Measurements from ENCODE around the gene GARIN3. TPM values are rescaled to one million over a fixed set of nuclear protein-coding genes. Genes with fewer than 3 reads are reported as not detected.

The GARIN3 gene
- not detected in 2 replicates for total RNA-seq (2021)
- long read RNA-seq: 0 reads

DNA sequence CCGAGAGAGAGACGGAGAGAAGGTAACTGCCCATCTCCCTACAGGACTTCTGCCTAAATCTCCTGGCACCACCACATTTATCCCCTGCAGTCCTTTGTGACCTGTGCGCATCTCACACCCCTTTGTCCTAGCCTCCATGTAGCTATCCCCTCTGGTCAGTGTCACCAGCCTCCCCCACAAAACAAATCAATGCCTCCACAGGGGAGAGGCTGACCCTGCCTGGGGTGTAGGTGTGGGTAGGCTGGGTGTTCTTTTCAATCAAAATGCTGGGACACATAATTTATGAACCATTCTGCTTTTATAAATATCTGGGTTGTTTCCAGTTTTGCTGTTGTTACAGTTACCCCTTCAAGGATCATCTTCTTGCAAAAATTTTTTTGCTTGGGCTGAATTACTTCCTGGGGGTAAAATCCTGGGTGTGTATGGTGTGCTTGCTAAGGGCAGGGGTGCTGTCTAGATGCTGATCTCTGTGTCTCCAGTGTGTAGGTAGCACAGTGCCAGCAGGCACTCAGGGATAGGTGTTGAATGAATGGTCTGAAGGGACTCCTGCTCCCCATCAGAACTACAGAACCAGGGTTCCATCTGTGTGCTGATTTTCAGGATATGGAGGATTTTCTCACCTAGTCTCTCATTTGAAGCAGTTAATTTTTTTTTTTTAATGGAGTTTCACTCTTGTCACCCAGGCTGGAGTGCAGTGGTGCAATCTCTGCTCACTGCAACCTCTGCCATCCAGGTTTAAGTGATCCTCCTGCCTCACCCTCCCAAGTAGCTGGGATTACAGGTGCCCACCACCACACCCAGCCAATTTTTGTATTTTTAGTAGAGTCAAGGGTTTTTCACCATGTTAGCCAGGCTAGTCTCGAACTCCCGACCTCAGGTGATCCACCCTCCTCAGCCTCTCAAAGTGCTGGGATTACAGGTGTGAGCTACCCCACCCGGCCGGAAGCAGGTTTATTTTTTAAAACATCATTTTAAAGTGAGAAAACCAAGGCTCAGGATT lies at the start of gene GARIN3:
Gene GARIN3, minus strand, starts transcription at position 51 of the 1,000 bp plus-strand sequence. CDS start 96 bp downstream, outside the sequence.
- no peak within 1 kb of the TSS for H3T11ph ChIP-seq (ENCODE audit: low read length)

More for the DNA sequence above, at the start of gene GARIN3:
- no peak within 1 kb of the TSS for H3K4ac ChIP-seq (ENCODE audit: low read depth, low read length)
- H3K27ac Mint-ChIP-seq: no peak within 1 kb of the TSS
- H3K9me3 ChIP-seq (ENCODE audit: control insufficient read depth, low read depth, low read length): no peaks in the 10 kb centered on the region
- no peaks in the 10 kb centered on the region for H3K79me1 ChIP-seq (ENCODE audit: insufficient read depth, low read depth, low read length, poor library complexity, severe bottlenecking)
- no peaks in the 10 kb centered on the region for H4K20me1 ChIP-seq (ENCODE audit: control insufficient read depth, insufficient read depth, insufficient read length)
- no peak within 1 kb of the TSS for H4K8ac ChIP-seq (replicated peaks; ENCODE audit: insufficient read length, low read depth, low read length)
- no peak for DNase-seq
- no peak within 1 kb of the TSS for H2BK120ac ChIP-seq (ENCODE audit: low read depth, low read length, poor library complexity, severe bottlenecking)
- H3K9me3 Mint-ChIP-seq: peaks cover 3 to 5% of the 10 kb centered on the region in 2 experiments; a peak in 4 of 5 replicates
- H3K18ac ChIP-seq (ENCODE audit: insufficient read length, low read depth, low read length): no peak within 1 kb of the TSS
- H2AFZ ChIP-seq (ENCODE audit: low read length): no peak within 1 kb of the TSS
- no peak within 1 kb of the TSS for H3K27ac ChIP-seq (ENCODE audit: insufficient read length, low read depth, low read length)
- H3K14ac ChIP-seq (ENCODE audit: insufficient read depth, low read length): no peak within 1 kb of the TSS
- H3K9ac ChIP-seq (ENCODE audit: extremely low read depth, insufficient read length, low read length): no peak within 1 kb of the TSS
- H2BK20ac ChIP-seq (ENCODE audit: low read depth, low read length, poor library complexity, severe bottlenecking): no peak within 1 kb of the TSS
- no peaks in the 10 kb centered on the region for H3K79me2 ChIP-seq (ENCODE audit: insufficient read depth, low read length)
- H2AK5ac ChIP-seq (ENCODE audit: insufficient read length, low read length): no peak within 1 kb of the TSS
- H4K91ac ChIP-seq (ENCODE audit: insufficient read length, low read depth, low read length): no peak within 1 kb of the TSS
- H3K27me3 ChIP-seq (ENCODE audit: insufficient read depth, low read length): no peaks in the 10 kb centered on the region
- H3K56ac ChIP-seq (ENCODE audit: insufficient read length, low read depth, low read length): no peak within 1 kb of the TSS
- H3K27me3 Mint-ChIP-seq (ENCODE audit: low read depth): no peaks in the 10 kb centered on the region; the same call in none of the 2 replicates
- no peak within 1 kb of the TSS for H3K4me3 Mint-ChIP-seq
- H4K5ac ChIP-seq (ENCODE audit: insufficient read length, low read depth, low read length): no peak within 1 kb of the TSS
- H3K4me1 ChIP-seq (ENCODE audit: insufficient read depth, low read length): no peaks in the 10 kb centered on the region
- H2BK5ac ChIP-seq (ENCODE audit: insufficient read length, low read length): no peak within 1 kb of the TSS
- WGBS (ENCODE audit: extremely low coverage, insufficient read length, low lambda C conversion rate): no CpG with 5 or more reads among the region's 7 CpGs
- H2BK12ac ChIP-seq (ENCODE audit: insufficient read length, low read depth, low read length): no peak within 1 kb of the TSS
- H3K23ac ChIP-seq (ENCODE audit: insufficient read length, low read depth, low read length): no peak within 1 kb of the TSS
- H3K4me2 ChIP-seq (ENCODE audit: insufficient read depth, insufficient read length, low read length): no peak within 1 kb of the TSS
- TF ChIP-seq, protein P1, sequence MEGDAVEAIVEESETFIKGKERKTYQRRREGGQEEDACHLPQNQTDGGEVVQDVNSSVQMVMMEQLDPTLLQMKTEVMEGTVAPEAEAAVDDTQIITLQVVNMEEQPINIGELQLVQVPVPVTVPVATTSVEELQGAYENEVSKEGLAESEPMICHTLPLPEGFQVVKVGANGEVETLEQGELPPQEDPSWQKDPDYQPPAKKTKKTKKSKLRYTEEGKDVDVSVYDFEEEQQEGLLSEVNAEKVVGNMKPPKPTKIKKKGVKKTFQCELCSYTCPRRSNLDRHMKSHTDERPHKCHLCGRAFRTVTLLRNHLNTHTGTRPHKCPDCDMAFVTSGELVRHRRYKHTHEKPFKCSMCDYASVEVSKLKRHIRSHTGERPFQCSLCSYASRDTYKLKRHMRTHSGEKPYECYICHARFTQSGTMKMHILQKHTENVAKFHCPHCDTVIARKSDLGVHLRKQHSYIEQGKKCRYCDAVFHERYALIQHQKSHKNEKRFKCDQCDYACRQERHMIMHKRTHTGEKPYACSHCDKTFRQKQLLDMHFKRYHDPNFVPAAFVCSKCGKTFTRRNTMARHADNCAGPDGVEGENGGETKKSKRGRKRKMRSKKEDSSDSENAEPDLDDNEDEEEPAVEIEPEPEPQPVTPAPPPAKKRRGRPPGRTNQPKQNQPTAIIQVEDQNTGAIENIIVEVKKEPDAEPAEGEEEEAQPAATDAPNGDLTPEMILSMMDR (conservative IDR thresholded peaks at IDR 0.05): no peak
- no peak within 1 kb of the TSS for H2BK15ac ChIP-seq (ENCODE audit: low read depth, low read length)
- H3K4me1 Mint-ChIP-seq: peaks cover 18 to 21% of the 10 kb centered on the region in 2 experiments
- H3K36me3 Mint-ChIP-seq (ENCODE audit: insufficient read depth in 1 of 3, low read depth in 3 of 3): peaks cover 0 to 6% (median 0%) of the 10 kb centered on the region in 3 experiments; a peak in 2 of 7 replicates
- H3K23me2 ChIP-seq (ENCODE audit: insufficient read length, low read depth, low read length, poor library complexity, severe bottlenecking): no peaks in the 10 kb centered on the region

Measured in H9 (cell line).